ENCODE data around the gene JARID2. TPM values are rescaled to one million over a fixed set of nuclear protein-coding genes. Genes with fewer than 3 reads are reported as not detected.

The JARID2 gene
- total and polyA plus RNA-seq, 3 experiments from 2014 or later, result 12.0 to 25.5 (median 25.0) TPM

- Histone ChIP-seq H3K27ac (ENCODE audit: low read depth, low read length) (no peak overlapping the region), H3K4me1 (ENCODE audit: insufficient read depth, low read length) (no peaks in the 10 kb centered on the region), H3K27me3 (ENCODE audit: insufficient read depth, low read length, poor library complexity, severe bottlenecking) (no peaks in the 10 kb centered on the region), H3K36me3 (ENCODE audit: insufficient read depth, low read length) (no peaks in the 10 kb centered on the region), H3K9me3 (ENCODE audit: low read length) (no peaks in the 10 kb centered on the region), H3K4me3 (ENCODE audit: low read length) (no peak overlapping the region)
- ChIA-PET POLR2A (no interaction called here), CTCF (no interaction called here)
- H3K9me3 Mint-ChIP-seq, result no peaks in the 10 kb centered on the region
- H3K27me3 Mint-ChIP-seq, result no peaks in the 10 kb centered on the region
- peaks cover 24 to 59% (median 45%) of the 10 kb centered on the region in 3 donors for H3K4me1 Mint-ChIP-seq
- DNase-seq, result no peak
- H3K4me3 Mint-ChIP-seq, result no peak overlapping the region
- no peak overlapping the region for H3K27ac Mint-ChIP-seq
- H3K36me3 Mint-ChIP-seq, result peaks cover 0 to 15% (median 12%) of the 10 kb centered on the region in 3 donors
These were observed 219.3 kb downstream of the JARID2 start for GRCh38 chr6:15465212-15465611.

DNA sequence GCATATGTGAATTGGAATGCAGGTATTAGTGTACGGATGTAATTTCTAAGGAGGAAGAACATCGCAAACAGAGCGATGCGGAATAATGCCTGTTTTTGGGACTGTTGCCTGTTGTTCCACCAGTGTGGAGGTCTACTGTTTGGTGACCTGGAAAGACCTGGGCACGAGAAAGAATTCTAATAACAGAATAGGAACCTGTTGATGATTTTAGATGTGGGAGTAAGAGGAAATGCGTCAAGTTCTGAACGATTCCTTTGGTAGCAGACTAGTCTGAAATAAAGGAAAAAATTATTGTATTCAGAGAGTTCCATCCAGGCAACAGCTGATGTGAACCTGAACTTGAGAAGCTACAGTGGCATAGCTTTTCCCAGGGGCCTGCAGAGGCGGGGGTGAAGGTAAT lies 224.9 kb downstream of the JARID2 start:
- no peaks in the 10 kb centered on the region for H3K27me3 Mint-ChIP-seq
- H3K4me3 Mint-ChIP-seq, result no peak overlapping the region
- Histone ChIP-seq H3K27ac (ENCODE audit: low read depth, low read length) (no peak overlapping the region), H3K9me3 (ENCODE audit: low read length) (no peaks in the 10 kb centered on the region), H3K36me3 (ENCODE audit: insufficient read depth, low read length) (no peaks in the 10 kb centered on the region), H3K27me3 (ENCODE audit: insufficient read depth, low read length, poor library complexity, severe bottlenecking) (no peaks in the 10 kb centered on the region), H3K4me1 (ENCODE audit: insufficient read depth, low read length) (no peaks in the 10 kb centered on the region), H3K4me3 (ENCODE audit: low read length) (no peak overlapping the region)
- ChIA-PET CTCF (no interaction called here), POLR2A (no interaction called here)
- H3K36me3 Mint-ChIP-seq, result peaks cover 0 to 47% (median 14%) of the 10 kb centered on the region in 3 donors
- H3K4me1 Mint-ChIP-seq, result peaks cover 18 to 25% (median 20%) of the 10 kb centered on the region in 3 donors
- no peak for DNase-seq
- H3K9me3 Mint-ChIP-seq, result no peaks in the 10 kb centered on the region
- no peak overlapping the region for H3K27ac Mint-ChIP-seq

- H3K36me3 Mint-ChIP-seq, result peaks cover 0 to 46% (median 14%) of the 10 kb centered on the region in 3 donors
- no peaks in the 10 kb centered on the region for H3K27me3 Mint-ChIP-seq
These were observed 226.8 kb downstream of the JARID2 start for GRCh38 chr6:15472621-15473020.

GRCh38 chr6:15473174-15473573 lies 227.3 kb downstream of the JARID2 start:
- H3K36me3 ChIP-seq (ENCODE audit: insufficient read depth, low read length), result no peaks in the 10 kb centered on the region
- Mint-ChIP-seq H3K27me3 (no peaks in the 10 kb centered on the region), H3K9me3 (no peaks in the 10 kb centered on the region), H3K4me1 (peaks cover 23 to 29% (median 24%) of the 10 kb centered on the region in 3 donors), H3K27ac (no peak overlapping the region), H3K36me3 (peaks cover 0 to 45% (median 14%) of the 10 kb centered on the region in 3 donors), H3K4me3 (no peak overlapping the region)
- DNase-seq, result no peak
- ChIA-PET CTCF (interaction anchor here (1.3 kb wide), 1 partner anchor 10 kb away, joined by 5 read pairs; no protein-coding TSS in a partner anchor), POLR2A (no interaction called here)
- H3K27ac ChIP-seq (ENCODE audit: low read depth, low read length), result no peak overlapping the region
- no peaks in the 10 kb centered on the region for H3K4me1 ChIP-seq (ENCODE audit: insufficient read depth, low read length)
- H3K9me3 ChIP-seq (ENCODE audit: low read length), result no peaks in the 10 kb centered on the region
- H3K27me3 ChIP-seq (ENCODE audit: insufficient read depth, low read length, poor library complexity, severe bottlenecking), result no peaks in the 10 kb centered on the region
- H3K4me3 ChIP-seq (ENCODE audit: low read length), result no peak overlapping the region

More at GRCh38 chr6:15472621-15473020, 226.8 kb downstream of the JARID2 start:
- H3K4me1 Mint-ChIP-seq, result peaks cover 19 to 23% (median 19%) of the 10 kb centered on the region in 3 donors
- Histone ChIP-seq H3K27ac (ENCODE audit: low read depth, low read length) (no peak overlapping the region), H3K36me3 (ENCODE audit: insufficient read depth, low read length) (no peaks in the 10 kb centered on the region), H3K4me3 (ENCODE audit: low read length) (no peak overlapping the region), H3K9me3 (ENCODE audit: low read length) (no peaks in the 10 kb centered on the region), H3K4me1 (ENCODE audit: insufficient read depth, low read length) (no peaks in the 10 kb centered on the region), H3K27me3 (ENCODE audit: insufficient read depth, low read length, poor library complexity, severe bottlenecking) (no peaks in the 10 kb centered on the region)
- peak overlapping the region in 3 of 8 donors; percentile 20 to 50 (median 31) for H3K27ac Mint-ChIP-seq
- POLR2A ChIA-PET, result no interaction called here
- CTCF ChIA-PET, result no interaction called here
- no peak overlapping the region for H3K4me3 Mint-ChIP-seq
- H3K9me3 Mint-ChIP-seq, result no peaks in the 10 kb centered on the region
- no peak for DNase-seq

DNA sequence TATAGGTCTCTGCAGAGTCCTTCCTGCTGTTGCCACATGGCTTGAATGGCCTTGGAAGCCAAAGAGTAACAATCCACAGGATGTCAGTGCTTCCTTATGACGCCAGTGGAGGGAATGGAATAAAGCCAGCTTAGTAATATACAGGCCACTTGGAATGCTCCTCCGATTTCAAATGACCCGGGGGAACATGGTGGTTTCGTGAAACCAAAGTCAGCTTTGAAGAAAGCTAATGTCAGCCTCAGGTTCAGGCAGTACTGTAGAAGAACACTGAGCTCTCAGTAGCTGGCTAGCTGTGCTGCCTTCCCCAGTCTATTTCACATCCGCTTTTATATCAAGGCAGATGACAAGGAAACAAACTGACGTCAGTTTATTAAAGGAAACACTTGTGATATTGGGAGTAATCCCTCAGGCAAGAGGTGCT lies 227.9 kb downstream of the JARID2 start:
- H3K36me3 ChIP-seq (ENCODE audit: insufficient read depth, low read length), result no peaks in the 10 kb centered on the region
- no peak overlapping the region for H3K27ac ChIP-seq (ENCODE audit: low read depth, low read length)
- no peak for DNase-seq
- ChIA-PET CTCF (interaction anchor here (1.3 kb wide), 1 partner anchor 10 kb away, joined by 5 read pairs; no protein-coding TSS in a partner anchor), POLR2A (no interaction called here)
- H3K4me3 ChIP-seq (ENCODE audit: low read length), result no peak overlapping the region
- peaks cover 0 to 41% (median 8%) of the 10 kb centered on the region in 3 donors for H3K36me3 Mint-ChIP-seq
- H3K27ac Mint-ChIP-seq, result peak overlapping the region in 2 of 8 donors; percentile 12 to 24
- H3K9me3 Mint-ChIP-seq, result no peaks in the 10 kb centered on the region
- no peaks in the 10 kb centered on the region for H3K9me3 ChIP-seq (ENCODE audit: low read length)
- no peaks in the 10 kb centered on the region for H3K27me3 ChIP-seq (ENCODE audit: insufficient read depth, low read length, poor library complexity, severe bottlenecking)
- no peaks in the 10 kb centered on the region for H3K4me1 ChIP-seq (ENCODE audit: insufficient read depth, low read length)
- H3K4me3 Mint-ChIP-seq, result no peak overlapping the region
- no peaks in the 10 kb centered on the region for H3K27me3 Mint-ChIP-seq
- peaks cover 24 to 30% (median 26%) of the 10 kb centered on the region in 3 donors for H3K4me1 Mint-ChIP-seq

DNA sequence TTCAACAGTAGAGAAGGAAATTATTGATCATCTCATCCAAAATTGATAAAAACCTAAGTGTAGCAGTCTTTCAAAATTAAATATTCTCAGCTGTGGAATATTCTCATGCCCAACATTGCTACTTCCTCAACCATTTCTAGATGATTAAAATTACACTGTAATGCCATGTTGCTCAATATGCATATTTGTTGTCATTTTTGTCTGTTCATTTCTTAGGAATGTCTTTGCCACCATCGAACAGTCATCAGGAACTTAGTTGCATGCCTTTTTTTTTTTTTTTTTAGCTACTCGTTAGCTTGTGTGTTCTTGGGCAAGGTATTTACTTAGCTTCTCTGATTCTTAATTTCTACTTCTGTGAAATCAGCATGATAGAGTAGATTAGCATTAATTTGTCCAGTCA lies 228.3 kb downstream of the JARID2 start:
- no peaks in the 10 kb centered on the region for H3K4me1 ChIP-seq (ENCODE audit: insufficient read depth, low read length)
- Mint-ChIP-seq H3K9me3 (no peaks in the 10 kb centered on the region), H3K4me1 (peaks cover 24 to 34% (median 30%) of the 10 kb centered on the region in 3 donors), H3K36me3 (peaks cover 0 to 38% (median 9%) of the 10 kb centered on the region in 3 donors), H3K27me3 (no peaks in the 10 kb centered on the region), H3K27ac (peak overlapping the region in 1 of 8 donors; percentile 12), H3K4me3 (no peak overlapping the region)
- no peak for DNase-seq
- H3K27ac ChIP-seq (ENCODE audit: low read depth, low read length), result no peak overlapping the region
- CTCF ChIA-PET, result interaction anchor here (1.3 kb wide), 1 partner anchor 11 kb away, joined by 5 read pairs; no protein-coding TSS in a partner anchor
- no peaks in the 10 kb centered on the region for H3K9me3 ChIP-seq (ENCODE audit: low read length)
- POLR2A ChIA-PET, result no interaction called here
- no peaks in the 10 kb centered on the region for H3K36me3 ChIP-seq (ENCODE audit: insufficient read depth, low read length)
- no peaks in the 10 kb centered on the region for H3K27me3 ChIP-seq (ENCODE audit: insufficient read depth, low read length, poor library complexity, severe bottlenecking)
- no peak overlapping the region for H3K4me3 ChIP-seq (ENCODE audit: low read length)

DNA sequence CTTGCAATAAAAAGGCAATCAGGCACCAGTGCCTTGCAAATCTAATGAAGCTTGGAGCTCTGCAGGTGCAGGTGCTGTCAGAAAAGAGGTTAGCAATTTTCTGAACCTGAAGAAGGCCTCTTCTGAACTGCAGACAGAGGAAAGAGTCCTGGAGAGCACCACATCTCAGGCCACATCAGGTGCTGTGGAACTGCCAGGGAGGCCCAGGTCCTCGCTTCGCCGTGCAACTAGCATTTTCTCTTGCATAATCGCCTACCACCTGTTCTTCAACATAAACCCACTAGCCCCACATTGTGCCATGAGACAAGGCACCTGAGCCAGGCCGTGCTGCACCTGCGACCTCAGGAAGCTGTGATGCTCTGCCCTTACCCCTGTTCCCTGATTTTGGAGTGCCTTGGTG lies 229.4 kb downstream of the JARID2 start:
- Histone ChIP-seq H3K4me3 (ENCODE audit: low read length) (no peak overlapping the region), H3K36me3 (ENCODE audit: insufficient read depth, low read length) (no peaks in the 10 kb centered on the region), H3K9me3 (ENCODE audit: low read length) (no peaks in the 10 kb centered on the region), H3K27ac (ENCODE audit: low read depth, low read length) (no peak overlapping the region), H3K4me1 (ENCODE audit: insufficient read depth, low read length) (no peaks in the 10 kb centered on the region), H3K27me3 (ENCODE audit: insufficient read depth, low read length, poor library complexity, severe bottlenecking) (no peaks in the 10 kb centered on the region)
- POLR2A ChIA-PET, result no interaction called here
- H3K27ac Mint-ChIP-seq, result no peak overlapping the region
- H3K9me3 Mint-ChIP-seq, result no peaks in the 10 kb centered on the region
- CTCF ChIA-PET, result no interaction called here
- H3K4me3 Mint-ChIP-seq, result no peak overlapping the region
- no peak for DNase-seq
- H3K27me3 Mint-ChIP-seq, result no peaks in the 10 kb centered on the region
- peaks cover 0 to 41% (median 13%) of the 10 kb centered on the region in 3 donors for H3K36me3 Mint-ChIP-seq
- H3K4me1 Mint-ChIP-seq, result peaks cover 32 to 41% (median 39%) of the 10 kb centered on the region in 3 donors

DNA sequence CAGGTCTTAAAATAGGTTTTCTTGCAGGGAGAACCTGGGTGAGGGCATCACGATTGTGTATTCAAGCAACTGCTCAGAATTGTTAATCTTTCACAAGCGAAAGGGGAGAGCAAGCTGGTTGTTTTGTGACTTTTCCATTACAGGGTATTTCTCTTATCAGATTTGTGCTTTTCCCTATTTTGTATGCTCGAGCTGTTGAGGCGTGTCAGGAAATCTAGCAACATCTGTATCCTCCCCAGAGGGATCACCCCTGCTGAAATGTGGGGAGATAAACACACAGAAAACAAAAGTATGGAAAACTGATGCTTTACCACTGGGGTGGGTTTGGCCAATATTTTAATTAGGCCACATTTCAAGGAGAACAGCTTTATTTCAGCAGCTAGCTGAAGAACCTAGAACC lies 230.0 kb downstream of the JARID2 start:
- Histone ChIP-seq H3K36me3 (ENCODE audit: insufficient read depth, low read length) (no peaks in the 10 kb centered on the region), H3K9me3 (ENCODE audit: low read length) (no peaks in the 10 kb centered on the region), H3K4me3 (ENCODE audit: low read length) (no peak overlapping the region), H3K27me3 (ENCODE audit: insufficient read depth, low read length, poor library complexity, severe bottlenecking) (no peaks in the 10 kb centered on the region), H3K27ac (ENCODE audit: low read depth, low read length) (no peak overlapping the region), H3K4me1 (ENCODE audit: insufficient read depth, low read length) (no peaks in the 10 kb centered on the region)
- Mint-ChIP-seq H3K4me3 (no peak overlapping the region), H3K27ac (no peak overlapping the region), H3K4me1 (peaks cover 38 to 44% (median 41%) of the 10 kb centered on the region in 3 donors), H3K9me3 (no peaks in the 10 kb centered on the region), H3K27me3 (no peaks in the 10 kb centered on the region), H3K36me3 (peaks cover 0 to 41% (median 14%) of the 10 kb centered on the region in 3 donors)
- POLR2A ChIA-PET, result no interaction called here
- DNase-seq, result no peak
- CTCF ChIA-PET, result no interaction called here
